Tibial nerve (tissue), 3 donors: Measurements from ENCODE around the gene HAX1.

Experiments used
- CTCF ChIP-seq, 5 experiments: fragments of 200-600 bp in 3 of 5; fragments of 450-650 bp in 2 of 5; sonication (generic) in 3 of 5; IDR thresholded peaks; one replicate each; pipeline ENCODE4 v1.5.1; 2016 to 2019; ENCODE audit warnings: antibody characterized with exemption in 5 of 5, mild to moderate bottlenecking in 3 of 5, moderate library complexity in 2 of 5
- POLR2A ChIP-seq, 2 donors: fragments of 450-650 bp; IDR thresholded peaks; one replicate each; pipeline ENCODE4 v1.6.1; 2017; ENCODE audit warnings: antibody characterized with exemption in 2 of 2, mild to moderate bottlenecking in 2 of 2, moderate library complexity in 2 of 2

- TF ChIP-seq CTCF (IDR thresholded peaks at IDR 0.05) (no peak), POLR2A (IDR thresholded peaks at IDR 0.05) (no peak)
These were observed 18.5 kb downstream of the HAX1 start for GRCh38 chr1:154290921-154291320.
